DMS153 treated with DMSO at 0.1 percent for 48 hours (cell line): ENCODE data around the gene FEM1A.
"Not testable (repeated sequence)": the region's sequence is repeated elsewhere in the genome, so short reads cannot be mapped to it uniquely, and the experiment has no call there.

Experiments used
- DNase-seq: peaks from one replicate; lab custom pipeline; 2025; ENCODE audit not compliant: unreplicated experiment; lab: John Stamatoyannopoulos, UW

FEM1A gene

GRCh38 chr19:4774136-4774535, 17.4 kb upstream of the FEM1A start:
- DNase-seq: no peak

- DNase-seq: no peak
Observed at GRCh38 chr19:4775627-4776152, 15.8 kb upstream of the FEM1A start.

GRCh38 chr19:4776436-4777211, 14.9 kb upstream of the FEM1A start:
- no peak for DNase-seq

GRCh38 chr19:4778124-4778523, 13.4 kb upstream of the FEM1A start:
- not testable (repeated sequence) for DNase-seq

GRCh38 chr19:4780860-4781259, 10.7 kb upstream of the FEM1A start:
- DNase-seq: no peak

- no peak for DNase-seq
Observed at GRCh38 chr19:4781801-4782200, 9.7 kb upstream of the FEM1A start.

GRCh38 chr19:4786412-4787016, 5.0 kb upstream of the FEM1A start:
- not testable (repeated sequence) for DNase-seq

- not testable (repeated sequence) for DNase-seq
Observed at GRCh38 chr19:4792019-4792865, 708 bp downstream of the FEM1A start.

GRCh38 chr19:4792866-4793195, 1.3 kb downstream of the FEM1A start:
- DNase-seq: not testable (repeated sequence)

- DNase-seq: not testable (repeated sequence)
Observed at GRCh38 chr19:4793278-4793677, 1.7 kb downstream of the FEM1A start.

- DNase-seq: no peak
Observed at GRCh38 chr19:4794971-4795370, 3.4 kb downstream of the FEM1A start.

- DNase-seq: no peak
Observed at GRCh38 chr19:4795400-4795799, 3.9 kb downstream of the FEM1A start.

- DNase-seq: no peak
Observed at GRCh38 chr19:4800591-4801081, 9.1 kb downstream of the FEM1A start.

- no peak for DNase-seq
Observed at GRCh38 chr19:4801085-4801619, 9.6 kb downstream of the FEM1A start.

- no peak for DNase-seq
Observed at GRCh38 chr19:4802711-4803110, 11.2 kb downstream of the FEM1A start.

- DNase-seq: no peak
Observed at GRCh38 chr19:4803736-4804695, 12.5 kb downstream of the FEM1A start.

GRCh38 chr19:4805140-4805539, 13.6 kb downstream of the FEM1A start:
- DNase-seq: not testable (repeated sequence)

- no peak for DNase-seq
Observed at GRCh38 chr19:4806384-4806783, 14.8 kb downstream of the FEM1A start.

- DNase-seq: no peak
Observed at GRCh38 chr19:4807188-4807587, 15.7 kb downstream of the FEM1A start.
